Neuronal stem cell (in vitro differentiated cells): ENCODE results near the gene CYB5B.

Source experiments
- DNase-seq: peaks from one replicate; pipeline ENCODE4 v3.0.0-alpha.2; 2013; ENCODE audit warnings: low spot score
- H2AFZ ChIP-seq: one replicate; pipeline ENCODE4 v1.6.1; 2013; ENCODE audit warnings: mild to moderate bottlenecking, low read length, inconsistent platforms
- H2AK5ac ChIP-seq: 2 replicates; pipeline ENCODE4 v1.6.1; 2013; ENCODE audit warnings: low read depth, mild to moderate bottlenecking, inconsistent platforms, low read length, moderate library complexity, mixed read lengths
- H2BK120ac ChIP-seq: 2 replicates; pipeline ENCODE4 v1.6.1; 2013; ENCODE audit warnings: low read depth, mild to moderate bottlenecking, inconsistent platforms, low read length, moderate library complexity, mixed read lengths
- H2BK12ac ChIP-seq: one replicate; pipeline ENCODE4 v1.6.1; 2013; ENCODE audit warnings: low read length, inconsistent platforms
- H2BK15ac ChIP-seq: 2 replicates; pipeline ENCODE4 v1.6.1; 2013; ENCODE audit warnings: mild to moderate bottlenecking, low read length, inconsistent platforms, mixed read lengths
- H2BK5ac ChIP-seq: one replicate; pipeline ENCODE4 v1.6.1; 2013; ENCODE audit warnings: inconsistent platforms, mild to moderate bottlenecking, low read length, moderate library complexity
- H3K14ac ChIP-seq: one replicate; pipeline ENCODE4 v1.6.1; 2013; ENCODE audit warnings: low read length, inconsistent platforms
- H3K18ac ChIP-seq: 2 replicates; pipeline ENCODE4 v1.6.1; 2013; ENCODE audit warnings: low read length, inconsistent platforms
- H3K23ac ChIP-seq: 2 replicates; pipeline ENCODE4 v1.6.1; 2013; ENCODE audit warnings: low read depth, mild to moderate bottlenecking, mixed read lengths, low read length, inconsistent platforms; ENCODE audit not compliant: poor library complexity
- H3K27ac ChIP-seq: replicated peaks from 3 replicates; pipeline ENCODE4 v1.5.1; 2013; ENCODE audit warnings: low read length, inconsistent platforms
- H3K27me3 ChIP-seq, 3 experiments: 2 replicates each; pipeline ENCODE4 v1.6.1; 2013; ENCODE audit warnings: low read length in 3 of 3, mild to moderate bottlenecking in 2 of 3, inconsistent platforms in 1 of 3, low read depth in 1 of 3, mixed read lengths in 1 of 3, moderate library complexity in 1 of 3; ENCODE audit not compliant: control insufficient read depth in 3 of 3, insufficient read depth in 3 of 3
- H3K36me3 ChIP-seq, 2 donors: replicated peaks in 1 of 2; 2 replicates each; pipeline ENCODE4 v1.6.1; 2013; ENCODE audit warnings: low read length in 2 of 2; ENCODE audit not compliant: control insufficient read depth in 2 of 2, insufficient read depth in 2 of 2
- H3K4ac ChIP-seq: 2 replicates; pipeline ENCODE4 v1.6.1; 2013; ENCODE audit warnings: inconsistent platforms, mild to moderate bottlenecking, low read length, moderate library complexity
- H3K4me1 ChIP-seq, 2 donors: 1 replicate in 1 of 2; 2 replicates in 1 of 2; pipeline ENCODE4 v1.6.1; 2013; ENCODE audit warnings: low read length in 2 of 2, low read depth in 1 of 2; ENCODE audit not compliant: control insufficient read depth in 2 of 2, insufficient read depth in 1 of 2
- H3K4me2 ChIP-seq: one replicate; pipeline ENCODE4 v1.6.1; 2013; ENCODE audit warnings: mild to moderate bottlenecking, low read length, inconsistent platforms; ENCODE audit not compliant: insufficient read depth, poor library complexity, severe bottlenecking
- H3K4me3 ChIP-seq, 2 donors: 2 replicates each; pipeline ENCODE4 v1.5.1; 2013; ENCODE audit warnings: low read length in 2 of 2, mild to moderate bottlenecking in 2 of 2, inconsistent platforms in 1 of 2, moderate library complexity in 1 of 2
- H3K79me1 ChIP-seq: one replicate; pipeline ENCODE4 v1.6.1; 2013; ENCODE audit warnings: low read depth, mild to moderate bottlenecking, inconsistent platforms, low read length, moderate library complexity
- H3K9ac ChIP-seq: one replicate; pipeline ENCODE4 v1.6.1; 2013; ENCODE audit warnings: mild to moderate bottlenecking, low read depth, low read length, inconsistent platforms; ENCODE audit not compliant: poor library complexity
- H3K9me3 ChIP-seq, 2 donors: replicated peaks in 1 of 2; 2 replicates each; pipeline versions ENCODE3 to v1.6.1; 2013; ENCODE audit warnings: low read length in 2 of 2, mild to moderate bottlenecking in 2 of 2, inconsistent platforms in 1 of 2, low read depth in 1 of 2, mixed read lengths in 1 of 2, moderate library complexity in 1 of 2; ENCODE audit not compliant: control insufficient read depth in 2 of 2, insufficient read depth in 1 of 2
- H4K8ac ChIP-seq: one replicate; pipeline ENCODE4 v1.6.1; 2013; ENCODE audit warnings: low read depth, mild to moderate bottlenecking, inconsistent platforms, low read length, moderate library complexity
- H4K91ac ChIP-seq: one replicate; pipeline ENCODE4 v1.6.1; 2013; ENCODE audit warnings: low read length, low read depth, mild to moderate bottlenecking, inconsistent platforms; ENCODE audit not compliant: poor library complexity
- WGBS, 2 donors: extraction: QIAGEN DNeasy Blood & Tissue Kit; methylation state at CpG; one replicate each; pipeline ENCODE4 v1.1.7; 2013; ENCODE audit warnings: missing lambda C conversion rate in 2 of 2, mixed read lengths in 1 of 2; ENCODE audit not compliant: insufficient read length in 2 of 2, insufficient replicate concordance in 1 of 2; ENCODE audit errors: extremely low coverage in 2 of 2; 5-methylcytosine and 5-hydroxymethylcytosine counted together

Gene CYB5B

DNA sequence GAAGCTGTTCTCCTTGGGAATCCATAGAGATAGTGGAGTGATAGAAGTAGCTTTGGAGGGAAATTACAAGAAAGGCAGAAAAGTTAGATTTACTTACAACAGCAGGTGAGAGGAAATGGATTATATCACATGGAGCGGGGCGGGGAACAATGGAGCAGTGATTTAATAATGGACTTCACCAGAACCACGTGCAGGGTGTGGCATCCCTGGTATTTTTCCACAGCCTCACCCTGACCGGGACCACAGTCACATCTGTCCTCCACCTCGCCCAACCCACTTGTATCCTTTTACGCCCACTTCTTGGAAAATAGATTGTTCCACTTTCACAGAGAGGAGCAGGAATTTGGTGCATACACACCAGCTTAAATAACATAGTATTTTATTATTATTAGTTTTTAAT is 15.9 kb upstream of the CYB5B start:
- no peaks in the 10 kb centered on the region for H3K79me1 ChIP-seq
- H2BK120ac ChIP-seq: no peak overlapping the region
- no peaks in the 10 kb centered on the region for H3K9me3 ChIP-seq
- no peak overlapping the region for H4K91ac ChIP-seq
- H3K18ac ChIP-seq: no peak overlapping the region
- no peak overlapping the region for H3K27ac ChIP-seq
- no peak overlapping the region for H2AFZ ChIP-seq
- H2BK5ac ChIP-seq: no peak overlapping the region
- no peak overlapping the region for H3K4me2 ChIP-seq
- H3K4me1 ChIP-seq: peaks cover 5 to 10% of the 10 kb centered on the region in 2 donors
- no peak for DNase-seq
- no peak overlapping the region for H2BK15ac ChIP-seq
- H3K4me3 ChIP-seq: no peak overlapping the region
- H3K4ac ChIP-seq: no peak overlapping the region
- no peak overlapping the region for H3K14ac ChIP-seq
- H2BK12ac ChIP-seq: no peak overlapping the region
- H2AK5ac ChIP-seq: no peak overlapping the region
- WGBS, 2 donors: no CpG with 5 or more reads among the region's 6 CpGs
- H3K23ac ChIP-seq: no peak overlapping the region
- H3K9ac ChIP-seq: no peak overlapping the region
- H3K27me3 ChIP-seq: no peaks in the 10 kb centered on the region
- H3K36me3 ChIP-seq: no peaks in the 10 kb centered on the region
- no peak overlapping the region for H4K8ac ChIP-seq

DNA sequence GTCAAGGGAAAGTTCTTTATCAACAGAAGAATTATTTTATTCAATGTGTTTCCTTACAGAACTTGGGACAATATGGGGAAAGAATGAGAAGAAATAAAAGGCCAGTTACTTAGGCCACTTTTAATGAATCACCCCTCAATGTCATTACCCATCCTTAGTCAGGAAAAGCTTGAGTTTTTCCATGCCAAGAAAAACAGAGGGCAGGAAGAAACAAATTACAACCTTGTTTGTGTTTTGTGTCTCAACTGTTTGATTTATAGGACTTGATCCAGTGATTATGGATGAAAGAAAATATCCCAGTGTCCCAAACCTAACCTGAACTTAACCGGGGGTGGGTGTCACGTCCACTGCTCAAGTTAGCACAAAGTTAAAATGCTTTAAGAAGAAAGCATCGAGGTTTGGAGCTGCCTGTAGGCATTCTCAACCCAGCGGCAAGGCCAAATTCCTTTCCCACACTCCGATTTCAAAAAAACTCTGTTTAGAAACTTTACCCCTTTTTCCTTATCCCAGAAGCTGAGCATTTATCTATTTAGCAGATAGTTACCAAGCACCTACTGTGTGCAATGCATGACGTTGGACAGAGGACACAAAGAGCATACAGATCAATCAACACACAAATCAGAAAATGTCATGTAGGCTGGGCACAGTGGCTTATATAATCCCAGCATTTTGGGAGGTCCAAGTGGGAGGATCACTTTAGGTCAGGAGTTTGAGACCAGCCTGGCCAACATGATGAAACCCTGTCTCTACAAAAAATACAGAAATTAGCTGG is 14.0 kb upstream of the CYB5B start:
- DNase-seq: no peak
- no peak overlapping the region for H2BK5ac ChIP-seq
- H3K4ac ChIP-seq: no peak overlapping the region
- H3K4me2 ChIP-seq: no peak overlapping the region
- no peaks in the 10 kb centered on the region for H3K27me3 ChIP-seq
- no peak overlapping the region for H3K23ac ChIP-seq
- no peak overlapping the region for H3K4me3 ChIP-seq
- H3K27ac ChIP-seq: no peak overlapping the region
- H4K8ac ChIP-seq: no peak overlapping the region
- H2AFZ ChIP-seq: peak overlapping the region; percentile 19
- no peaks in the 10 kb centered on the region for H3K4me1 ChIP-seq
- no peak overlapping the region for H2AK5ac ChIP-seq
- no peak overlapping the region for H2BK12ac ChIP-seq
- no peak overlapping the region for H3K14ac ChIP-seq
- no peaks in the 10 kb centered on the region for H3K79me1 ChIP-seq
- H3K9me3 ChIP-seq: no peaks in the 10 kb centered on the region
- no peak overlapping the region for H3K18ac ChIP-seq
- H2BK15ac ChIP-seq: no peak overlapping the region
- no peaks in the 10 kb centered on the region for H3K36me3 ChIP-seq
- H2BK120ac ChIP-seq: no peak overlapping the region
- WGBS, 2 donors: no CpG with 5 or more reads among the region's 6 CpGs
- H4K91ac ChIP-seq: no peak overlapping the region
- H3K9ac ChIP-seq: no peak overlapping the region

DNA sequence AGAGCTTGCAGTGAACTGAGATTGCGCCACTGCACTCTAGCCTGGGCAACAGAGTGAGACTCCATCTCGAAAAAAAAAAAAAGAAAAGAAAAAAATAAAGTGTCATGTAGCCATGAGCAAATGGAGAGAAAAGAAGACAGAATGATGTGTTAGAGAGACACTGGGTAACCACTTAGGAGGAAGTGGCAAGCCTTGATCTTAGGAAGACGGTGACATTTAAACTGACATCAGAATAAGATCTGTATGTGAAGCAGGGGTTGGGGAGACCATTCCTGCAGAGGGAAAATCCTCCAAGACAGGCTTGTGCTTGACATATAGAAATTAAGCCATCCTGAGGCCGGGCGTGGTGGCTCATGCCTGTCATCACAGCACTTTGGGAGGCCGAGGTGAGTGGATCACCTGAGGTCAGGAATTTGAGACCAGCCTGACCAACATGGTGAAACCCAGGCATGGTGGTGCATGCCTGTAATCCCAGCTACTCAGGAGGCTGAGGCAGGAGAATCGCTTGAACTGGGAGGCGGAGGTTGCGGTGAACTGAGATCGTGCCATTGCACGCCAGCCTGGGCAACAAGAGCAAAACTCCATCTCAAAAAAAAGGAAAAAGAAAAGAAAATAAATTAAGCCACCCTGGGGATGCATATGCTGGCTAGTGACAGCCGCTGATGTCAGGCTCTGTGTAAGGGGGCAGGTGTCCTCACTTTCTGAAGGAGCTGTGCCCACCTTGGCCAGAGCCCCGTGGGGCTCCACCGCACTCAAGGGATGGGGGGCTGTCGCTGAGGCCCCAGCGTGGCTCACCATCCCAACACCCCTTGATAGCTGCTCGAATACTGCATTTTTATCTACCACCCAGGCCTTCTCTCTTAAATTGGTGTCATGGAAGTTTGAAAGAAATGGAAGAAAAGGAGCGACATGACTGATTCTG is 13.1 kb upstream of the CYB5B start:
- Histone ChIP-seq H3K4me3 (no peak overlapping the region), H2AK5ac (no peak overlapping the region), H2BK12ac (no peak overlapping the region), H2AFZ (no peak overlapping the region), H2BK5ac (no peak overlapping the region), H3K27me3 (no peaks in the 10 kb centered on the region), H3K18ac (no peak overlapping the region), H2BK15ac (no peak overlapping the region), H3K36me3 (no peaks in the 10 kb centered on the region), H3K9me3 (no peaks in the 10 kb centered on the region), H4K8ac (no peak overlapping the region), H3K9ac (no peak overlapping the region), H4K91ac (no peak overlapping the region), H3K27ac (no peak overlapping the region), H3K4me1 (no peaks in the 10 kb centered on the region), H3K14ac (no peak overlapping the region), H3K23ac (no peak overlapping the region), H3K4me2 (no peak overlapping the region), H2BK120ac (no peak overlapping the region), H3K4ac (no peak overlapping the region), H3K79me1 (no peaks in the 10 kb centered on the region)
- DNase-seq: no peak
- WGBS, 2 donors: no CpG with 5 or more reads among the region's 18 CpGs

DNA sequence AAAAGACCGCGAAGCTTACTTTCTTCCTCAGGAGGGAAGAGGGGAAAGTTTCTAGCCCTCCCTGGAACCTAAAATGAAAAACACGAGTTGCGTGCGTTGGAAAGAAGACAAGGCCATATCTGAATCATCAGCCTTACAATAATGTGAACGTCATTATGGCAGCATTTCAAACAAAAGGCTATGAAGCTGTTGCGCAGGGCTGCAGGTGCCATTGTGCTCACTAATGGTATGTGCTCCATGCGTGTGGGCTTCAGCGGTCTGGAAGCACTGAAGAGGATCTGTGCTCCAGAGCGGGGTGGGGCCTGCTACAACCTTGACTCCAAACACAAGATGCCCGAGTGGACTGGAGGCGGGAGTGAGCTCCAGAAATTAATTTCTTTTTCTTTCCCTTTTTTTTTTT is 12.1 kb upstream of the CYB5B start:
- Histone ChIP-seq H4K8ac (no peak overlapping the region), H3K4me1 (peaks cover 0 to 1% of the 10 kb centered on the region in 2 donors), H4K91ac (no peak overlapping the region), H3K23ac (no peak overlapping the region), H3K79me1 (no peaks in the 10 kb centered on the region), H2AFZ (peak overlapping the region; percentile 57), H2BK15ac (no peak overlapping the region), H3K4ac (no peak overlapping the region), H2BK12ac (no peak overlapping the region), H2AK5ac (no peak overlapping the region), H3K14ac (no peak overlapping the region), H3K27me3 (no peaks in the 10 kb centered on the region), H2BK120ac (no peak overlapping the region), H2BK5ac (no peak overlapping the region), H3K9me3 (no peaks in the 10 kb centered on the region), H3K36me3 (no peaks in the 10 kb centered on the region), H3K9ac (no peak overlapping the region), H3K4me3 (no peak overlapping the region), H3K27ac (no peak overlapping the region), H3K18ac (no peak overlapping the region), H3K4me2 (no peak overlapping the region)
- no peak for DNase-seq
- WGBS, 2 donors: no CpG with 5 or more reads among the region's 12 CpGs
